D341Med (cell line): ENCODE results near the gene TM4SF4.
A peak's percentile ranks its signal among the peaks of the same experiment; 100 is the strongest.

Experiments
- DNase-seq: peaks from one replicate; pipeline ENCODE4 v3.0.0; 2012; ENCODE audit warnings: low spot score

TM4SF4 gene

DNA sequence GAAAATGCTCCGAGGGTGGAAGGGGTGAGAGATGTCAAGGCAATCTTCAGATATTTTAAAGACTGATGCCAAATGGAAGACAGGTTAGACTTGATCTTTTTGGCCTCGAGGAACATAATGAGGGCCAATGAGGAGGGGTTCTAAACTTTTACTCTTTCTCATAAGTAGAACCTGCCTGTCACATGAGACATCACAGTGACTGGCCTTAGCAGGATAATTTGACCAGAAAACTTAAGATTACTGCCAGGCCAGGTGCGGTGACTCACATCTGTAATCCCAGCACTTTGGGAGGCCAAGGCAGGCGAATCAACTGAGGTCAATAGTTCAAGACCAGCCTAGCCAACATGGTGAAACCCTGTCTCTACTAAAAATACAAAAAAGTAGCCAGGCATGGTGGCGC, 12.2 kb downstream of the TM4SF4 start:
- no peak for DNase-seq

GRCh38 chr3:149487598-149488197, 13.2 kb downstream of the TM4SF4 start:
- DNase-seq: peak; percentile 63

DNA sequence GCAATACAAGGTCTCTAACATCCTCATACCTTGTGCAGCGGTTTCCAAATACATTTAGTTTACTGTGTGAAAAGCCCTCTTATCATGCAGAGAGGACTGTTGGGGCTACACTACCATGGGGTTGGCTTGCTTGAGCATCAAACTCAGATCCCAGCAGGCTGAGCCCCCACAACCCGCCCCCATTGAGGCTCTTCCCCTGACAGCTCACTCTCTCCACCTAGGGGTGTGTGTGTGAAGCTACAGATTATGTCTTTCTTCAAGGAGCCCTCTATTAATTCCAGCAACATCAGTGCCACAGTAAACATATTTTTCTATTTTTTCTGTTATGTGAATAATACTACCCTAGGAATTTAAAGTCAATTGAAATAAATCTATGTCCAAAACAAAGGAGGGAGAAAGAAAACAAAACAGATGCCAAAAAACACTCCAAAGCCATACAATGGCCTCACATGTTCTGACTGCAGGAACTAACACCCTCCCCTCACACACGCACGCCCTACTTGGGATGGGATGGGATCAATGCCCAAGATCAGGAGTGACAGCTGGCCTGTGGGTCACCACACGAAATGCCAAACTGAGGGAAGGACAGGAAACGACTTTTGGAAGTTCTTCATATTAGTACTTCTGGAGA, 14.7 kb downstream of the TM4SF4 start:
- peak; percentile 69 for DNase-seq

DNA sequence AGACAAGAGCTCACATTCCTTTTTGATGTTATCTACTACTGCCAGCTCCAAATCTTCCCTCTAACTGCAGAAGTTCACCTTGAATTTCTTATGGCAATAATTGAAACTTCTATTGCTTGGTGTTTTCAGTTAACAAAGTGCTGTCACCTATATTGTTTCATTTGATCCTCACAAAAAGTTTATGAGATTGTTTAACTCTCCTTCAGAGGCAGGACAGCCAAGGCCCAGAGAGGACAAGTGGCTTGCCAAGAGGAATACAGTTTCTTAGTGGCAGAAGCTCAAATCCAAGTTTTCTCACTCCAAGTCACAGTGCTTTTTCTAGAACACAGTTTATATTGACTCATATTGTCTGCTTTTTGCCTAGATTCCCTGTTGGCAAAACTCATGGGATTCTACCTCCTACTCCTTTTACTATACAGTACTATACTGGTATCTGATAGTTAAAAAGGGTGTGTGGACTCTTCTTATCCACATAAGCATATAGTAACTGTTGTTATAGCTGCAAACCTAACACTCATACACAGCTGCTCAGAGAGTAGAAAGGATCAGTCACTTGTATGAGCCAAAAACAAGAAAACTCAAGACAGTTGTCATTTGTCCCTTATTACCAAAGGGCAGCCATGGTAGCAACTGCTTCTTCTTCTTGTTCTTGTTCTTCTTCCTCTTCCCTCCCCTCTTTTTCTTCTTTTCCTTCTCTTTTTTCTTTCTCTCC, 15.9 kb downstream of the TM4SF4 start:
- no peak for DNase-seq

GRCh38 chr3:149493315-149494021, 19.0 kb downstream of the TM4SF4 start:
- no peak for DNase-seq

- DNase-seq: peak; percentile 74
These were observed 19.7 kb downstream of the TM4SF4 start for GRCh38 chr3:149494022-149494758.

GRCh38 chr3:149494759-149495580, 20.5 kb downstream of the TM4SF4 start:
- DNase-seq: no peak

GRCh38 chr3:149495581-149496125, 21.2 kb downstream of the TM4SF4 start:
- no peak for DNase-seq

DNA sequence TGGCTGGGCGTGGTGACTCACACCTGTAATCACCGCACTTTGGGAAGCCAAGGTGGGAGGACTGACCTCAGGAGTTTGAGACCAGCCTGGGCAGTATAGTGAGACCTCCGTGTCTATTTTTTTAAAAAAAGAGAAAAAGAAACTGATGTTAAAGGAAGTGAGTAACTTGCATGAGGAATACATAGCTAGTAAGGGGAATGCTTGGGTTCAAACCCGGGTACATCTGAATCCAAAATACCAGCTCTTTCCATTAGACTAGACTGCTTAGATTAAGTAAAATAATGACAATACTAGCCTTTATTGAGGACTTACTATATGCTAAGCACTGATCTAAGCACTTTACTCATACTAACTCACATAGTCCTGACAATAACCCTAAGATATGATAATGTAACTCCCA, 22.4 kb downstream of the TM4SF4 start:
- no peak for DNase-seq

DNA sequence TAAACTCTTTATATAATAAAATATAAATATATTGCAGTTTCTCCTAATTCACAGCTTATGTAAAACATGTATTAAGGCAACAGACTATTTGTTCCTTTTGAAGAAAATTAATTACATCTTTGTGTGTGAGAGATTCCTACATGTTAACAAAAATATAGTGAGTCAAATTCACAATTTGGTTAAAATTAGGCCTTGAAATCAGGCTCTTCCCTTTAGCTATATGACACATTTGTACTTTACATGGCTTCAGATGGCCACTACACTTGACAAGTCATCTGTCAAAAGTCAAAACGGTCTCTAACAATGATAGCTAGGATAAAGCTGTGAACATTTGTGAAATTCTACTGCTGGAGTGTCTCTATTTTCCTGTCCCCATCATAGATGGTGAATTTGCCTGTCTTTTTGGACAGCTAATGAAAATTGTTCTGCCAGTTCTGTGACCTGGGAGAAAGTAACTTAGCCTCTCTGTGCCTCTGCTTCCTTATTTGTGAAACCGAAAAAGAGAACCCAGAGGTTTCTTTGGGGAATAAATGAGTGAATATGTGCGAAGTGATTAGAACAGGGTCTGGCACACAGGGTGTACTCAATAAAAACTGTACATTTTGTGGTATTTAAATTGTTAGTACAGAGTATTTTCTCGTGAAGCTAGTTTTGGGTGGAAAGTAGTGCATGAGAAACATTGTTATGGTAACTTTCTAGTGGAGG, 23.6 kb downstream of the TM4SF4 start:
- DNase-seq: no peak

- no peak for DNase-seq
These were observed 27.0 kb downstream of the TM4SF4 start for GRCh38 chr3:149501524-149501923.

DNA sequence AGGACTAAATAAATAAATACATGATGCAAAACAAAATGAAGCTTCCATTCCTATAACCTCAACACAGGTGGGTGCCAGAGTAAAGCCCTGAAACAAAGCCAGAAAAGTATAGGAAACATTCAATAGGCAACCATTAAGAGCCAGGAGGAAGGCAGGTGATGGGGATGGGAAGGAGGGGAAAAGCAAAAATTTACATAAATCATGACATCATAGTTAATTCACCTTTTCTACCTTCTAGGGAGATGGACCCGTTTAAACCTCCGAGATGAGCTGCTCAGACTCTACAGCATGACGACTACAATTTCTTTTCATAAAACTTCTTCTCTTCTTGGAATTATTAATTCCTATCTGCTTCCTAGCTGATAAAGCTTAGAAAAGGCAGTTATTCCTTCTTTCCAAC, 27.9 kb downstream of the TM4SF4 start:
- DNase-seq: no peak

GRCh38 chr3:149506540-149506939, 32.0 kb downstream of the TM4SF4 start:
- DNase-seq: no peak

- DNase-seq: no peak
These were observed 32.5 kb downstream of the TM4SF4 start for GRCh38 chr3:149506965-149507364.

- DNase-seq: peak; percentile 41
These were observed 33.2 kb downstream of the TM4SF4 start for GRCh38 chr3:149507491-149508324.

- DNase-seq: no peak
These were observed 35.0 kb downstream of the TM4SF4 start for GRCh38 chr3:149509526-149509925.

DNA sequence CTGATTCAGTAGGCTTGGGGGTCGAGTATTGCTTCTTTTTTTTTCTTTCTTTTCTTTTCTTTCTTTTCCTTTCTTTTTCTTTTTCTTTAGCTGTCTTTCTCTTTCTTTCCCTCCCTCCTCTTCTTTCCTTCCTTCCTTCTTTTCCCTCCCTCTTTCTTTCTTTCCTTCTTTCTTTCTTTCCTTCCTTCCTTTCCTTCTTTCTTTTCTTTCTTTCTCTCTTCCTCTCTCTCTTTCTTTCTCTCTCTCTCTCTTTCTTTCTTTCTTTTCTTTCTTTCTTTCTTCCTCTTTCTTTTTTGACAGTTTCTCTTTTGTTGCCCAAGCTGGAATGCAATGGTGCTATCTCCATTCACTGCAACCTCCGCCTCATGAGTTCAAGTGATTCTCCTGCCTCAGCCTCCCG, 36.0 kb downstream of the TM4SF4 start:
- DNase-seq: no peak

GRCh38 chr3:149511040-149511626, 36.6 kb downstream of the TM4SF4 start:
- no peak for DNase-seq
